GM21737 (cell line): ENCODE measurements around the gene TEX30.
"Not testable (repeated sequence)": the region's sequence is repeated elsewhere in the genome, so short reads cannot be mapped to it uniquely, and the experiment has no call there.

ENCODE experiments used
- ATAC-seq: cut with Tn5 transposase; IDR thresholded peaks from one replicate; pipeline ENCODE4 v1.9.1; 2021; ENCODE audit warnings: mild to moderate bottlenecking, moderate library complexity; ENCODE audit not compliant: unreplicated experiment

Gene TEX30

DNA sequence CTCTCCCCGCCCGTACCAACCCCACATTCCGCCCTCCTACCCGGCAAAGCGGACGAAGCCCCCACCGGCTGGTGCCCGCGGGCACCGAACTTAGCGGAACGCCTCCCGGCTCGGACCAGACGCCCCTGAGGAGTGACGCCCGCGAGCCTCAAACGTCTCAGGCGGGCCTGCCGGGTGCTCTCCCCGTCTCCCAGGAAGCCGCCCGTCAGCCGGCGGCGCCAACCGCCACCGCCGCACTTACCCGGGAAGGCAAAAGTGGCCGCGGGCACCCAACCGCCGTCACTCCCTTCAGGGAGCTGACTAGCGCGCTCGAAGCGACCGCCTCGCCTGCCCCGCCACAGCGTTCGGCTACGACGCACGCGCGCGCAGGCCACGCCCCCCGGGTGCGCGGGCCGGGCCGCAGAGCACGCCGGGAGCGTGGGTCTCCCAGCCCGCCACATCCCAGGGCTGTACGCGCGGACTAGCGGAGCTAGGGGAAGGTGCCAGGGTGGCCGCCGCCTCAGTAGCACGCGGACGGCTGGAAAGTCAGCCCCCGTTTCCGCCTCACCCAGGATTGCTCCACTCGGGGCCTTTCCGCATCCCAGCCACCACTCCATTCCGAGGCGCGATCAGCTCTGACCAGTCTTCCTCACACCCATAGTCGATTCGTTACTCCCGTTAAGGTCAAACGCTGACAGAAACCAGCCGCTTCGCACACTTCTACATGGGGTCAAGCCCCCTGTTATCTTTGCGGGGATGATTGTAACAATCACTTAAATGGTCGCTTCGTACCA is at the start of gene TEX30:
Gene TEX30, minus strand, starts transcription at position 346 of the 773 bp plus-strand sequence. CDS start 3,760 bp downstream, outside the sequence.
- ATAC-seq: peak; percentile 93

- ATAC-seq: no peak
Observed at GRCh38 chr13:102817907-102818306, 44.3 kb upstream of the TEX30 start.

GRCh38 chr13:102817241-102817640 is 43.7 kb upstream of the TEX30 start:
- no peak for ATAC-seq

DNA sequence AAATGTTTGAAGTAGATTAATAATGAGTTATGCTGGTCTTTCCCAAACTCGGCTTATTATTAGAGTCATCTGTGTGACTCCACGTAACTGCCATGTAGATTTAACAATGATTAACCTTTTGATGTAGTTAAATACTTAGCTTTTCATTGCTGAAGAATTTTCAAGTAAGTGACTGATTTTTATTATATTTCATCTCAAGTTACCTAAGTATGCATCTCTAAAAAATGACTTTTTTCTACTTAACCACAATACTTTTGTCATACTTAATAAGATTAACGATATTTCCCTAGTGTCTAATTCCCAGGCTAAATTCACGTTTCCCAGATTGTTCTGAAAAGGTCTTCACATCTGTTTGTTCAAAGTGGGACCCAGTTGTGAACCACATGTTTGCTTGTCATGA is 43.1 kb upstream of the TEX30 start:
- ATAC-seq: no peak

GRCh38 chr13:102815788-102816187 is 42.2 kb upstream of the TEX30 start:
- ATAC-seq: no peak

DNA sequence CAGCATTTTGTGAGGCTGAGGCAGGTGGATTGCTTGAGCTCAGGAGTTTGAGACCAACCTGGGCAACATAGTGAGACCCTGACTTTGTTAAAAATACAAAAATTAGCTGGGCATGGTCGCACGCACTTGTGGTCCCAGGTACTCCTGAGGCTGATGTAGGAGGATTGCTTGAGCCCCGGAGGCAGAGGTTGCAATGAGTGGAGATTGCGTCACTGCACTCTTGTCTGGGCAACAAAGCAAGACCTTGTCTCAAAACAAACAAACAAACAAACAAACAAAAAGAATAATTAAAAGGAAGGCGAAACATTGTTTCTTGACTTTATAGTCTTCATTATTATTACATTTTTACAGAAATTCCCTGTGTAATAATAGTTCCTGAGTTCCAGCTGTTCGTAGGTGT is 41.2 kb upstream of the TEX30 start:
- ATAC-seq: no peak

DNA sequence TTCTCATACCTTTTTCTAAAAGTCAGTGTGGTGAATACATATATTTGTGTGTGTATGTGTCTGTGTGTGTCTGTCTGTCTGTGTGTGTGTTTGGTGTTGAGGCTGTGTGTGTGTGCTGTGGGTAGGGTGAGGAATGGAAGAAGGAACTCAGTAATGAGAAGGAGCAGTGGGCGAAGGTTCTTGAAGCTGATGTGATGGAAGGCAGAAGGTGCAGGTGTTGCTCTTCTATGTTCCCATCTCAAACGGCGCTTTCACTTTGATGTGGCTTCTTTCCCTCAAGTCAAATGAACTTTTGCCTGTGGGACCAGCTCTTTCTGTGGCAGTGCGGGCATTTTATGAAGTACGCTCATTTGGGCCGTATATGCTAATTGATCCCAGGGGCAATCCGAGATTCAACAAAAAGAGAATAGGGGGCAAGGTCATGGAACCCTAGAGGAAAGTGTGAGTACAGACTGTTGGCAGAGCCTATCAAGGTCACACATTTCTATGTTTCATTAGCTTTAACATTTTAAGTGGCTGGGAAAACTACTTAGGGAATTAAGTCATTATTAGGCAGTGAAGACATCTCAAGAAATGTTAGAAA is 40.5 kb upstream of the TEX30 start:
- ATAC-seq: no peak

DNA sequence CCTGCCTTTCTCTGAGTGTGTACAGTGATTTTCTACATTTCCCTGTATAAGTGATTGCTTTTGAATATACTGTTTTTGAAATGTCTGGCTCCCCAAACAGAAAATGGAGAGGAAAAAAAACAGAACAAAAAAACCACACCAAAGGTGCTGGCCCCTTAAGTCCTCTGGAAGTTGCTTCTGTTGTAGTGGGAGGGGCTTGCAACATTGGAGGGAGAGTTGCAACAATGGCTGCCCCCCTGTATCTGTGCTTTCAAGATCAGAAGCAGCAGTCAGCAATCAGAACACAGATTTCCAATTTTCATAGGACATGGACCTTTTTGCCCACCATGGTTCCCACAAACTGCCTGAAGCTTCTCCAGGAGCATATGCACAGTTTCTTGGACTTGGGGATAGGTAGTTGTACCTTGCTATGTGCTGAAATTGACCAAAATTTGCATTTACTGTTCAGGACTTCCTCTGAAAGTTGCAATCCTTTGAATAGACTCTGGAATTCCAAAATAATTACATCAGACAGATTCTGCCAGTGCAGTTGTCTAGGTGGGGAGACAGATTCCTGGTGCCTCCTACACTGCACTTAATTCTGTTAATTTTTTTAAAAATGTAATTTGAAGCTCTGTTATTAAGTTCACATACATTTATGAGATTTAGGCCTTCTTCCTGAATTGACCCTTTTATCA is 39.2 kb upstream of the TEX30 start:
- no peak for ATAC-seq

DNA sequence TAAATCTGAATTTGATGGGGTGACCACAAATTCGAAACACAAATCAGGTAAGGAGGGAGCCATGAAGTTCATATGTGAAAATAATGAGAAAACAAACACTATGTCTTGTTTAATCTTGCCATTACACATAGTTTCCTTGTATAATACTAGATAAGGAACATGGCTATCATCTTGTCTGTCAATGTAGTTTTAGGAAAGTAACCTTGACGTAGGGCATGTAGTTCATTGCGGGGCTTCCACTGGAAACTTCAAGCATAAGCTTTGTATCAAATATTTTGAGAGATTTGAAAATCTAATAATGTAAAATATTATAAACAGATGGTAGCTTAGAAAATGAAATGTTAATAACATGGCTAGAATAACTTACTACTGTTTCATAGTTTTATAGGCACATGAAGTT is 34.1 kb upstream of the TEX30 start:
- ATAC-seq: no peak

- no peak for ATAC-seq
Observed at GRCh38 chr13:102805680-102806079, 32.1 kb upstream of the TEX30 start.

DNA sequence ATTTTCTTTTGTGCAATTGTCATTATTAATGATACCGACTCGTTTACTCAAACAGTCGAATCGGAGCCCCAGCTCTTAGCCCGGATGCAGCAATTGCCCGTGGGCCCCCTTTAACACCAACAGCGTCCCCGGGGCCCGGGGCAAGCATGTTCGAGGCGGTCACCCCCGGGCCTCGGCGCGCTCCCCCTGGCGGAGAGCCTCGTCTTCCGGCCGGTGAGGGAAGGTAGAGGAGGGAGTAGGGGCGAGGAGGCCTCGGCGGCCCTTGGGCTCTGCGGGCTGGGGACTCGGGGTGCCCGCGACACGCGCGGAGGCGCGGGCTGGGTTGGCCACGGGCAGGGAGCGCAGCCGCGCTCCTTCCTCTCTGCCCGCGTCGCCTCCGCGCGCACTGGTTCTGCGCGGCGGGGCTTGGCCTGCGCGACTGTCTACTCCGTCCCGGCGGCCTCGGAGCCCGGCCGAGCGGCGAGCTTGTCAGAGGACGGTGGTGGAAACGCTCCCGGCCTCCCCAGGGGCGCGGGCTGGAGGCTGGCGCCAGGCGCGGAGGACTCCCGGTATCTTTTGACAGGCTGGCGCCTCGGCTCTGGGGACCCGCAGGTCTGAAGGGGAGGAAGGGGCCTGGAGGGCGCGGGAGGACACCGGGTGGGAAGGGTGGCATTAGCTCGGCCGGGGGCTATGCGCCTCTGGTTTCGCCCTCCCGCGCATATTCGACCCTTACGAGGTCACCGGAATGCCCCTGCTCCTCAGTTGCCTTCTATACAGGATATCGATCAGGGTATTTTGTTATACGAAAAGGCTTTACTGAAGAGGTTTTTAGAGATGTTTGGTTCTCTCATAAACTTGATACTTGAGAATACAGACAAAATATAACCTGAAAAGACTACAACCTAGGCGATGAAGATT is 26.8 kb upstream of the TEX30 start:
- ATAC-seq: peak; percentile 79

- no peak for ATAC-seq
Observed at GRCh38 chr13:102799426-102800144, 26.0 kb upstream of the TEX30 start.

- ATAC-seq: peak; percentile 91
Observed at GRCh38 chr13:102798581-102799425, 25.2 kb upstream of the TEX30 start, which contains the start of the genes BIVM and POGLUT2. Gene BIVM, plus strand, starts transcription at chr13:102799119. Its CDS starts 8,149 bp downstream, at chr13:102807268. Gene POGLUT2, minus strand, starts transcription at chr13:102798976. Its CDS starts 306 bp downstream, at chr13:102798670.

- ATAC-seq: no peak
Observed at GRCh38 chr13:102793611-102794355, 20.2 kb upstream of the TEX30 start.

- no peak for ATAC-seq
Observed at GRCh38 chr13:102792396-102792795, 18.8 kb upstream of the TEX30 start.

DNA sequence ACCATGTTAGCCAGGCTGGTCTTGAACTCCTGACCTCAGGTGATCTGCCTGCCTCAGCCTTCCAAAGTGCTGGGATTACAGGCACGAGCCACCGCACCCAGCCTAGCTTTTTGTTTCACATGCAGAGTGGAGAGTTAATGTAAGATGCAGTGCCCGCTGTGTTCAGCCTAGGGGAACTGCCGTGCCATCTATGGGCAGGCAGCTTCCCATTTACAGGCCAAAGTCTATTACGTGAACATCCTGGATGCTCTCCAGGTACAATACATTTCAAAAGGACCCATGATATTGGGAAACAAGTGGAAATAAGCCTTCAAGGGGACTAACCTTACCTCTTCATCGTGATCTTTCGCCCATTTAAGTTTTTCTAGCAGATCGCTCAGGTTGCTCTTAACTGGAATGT is 15.1 kb upstream of the TEX30 start:
- ATAC-seq: no peak

DNA sequence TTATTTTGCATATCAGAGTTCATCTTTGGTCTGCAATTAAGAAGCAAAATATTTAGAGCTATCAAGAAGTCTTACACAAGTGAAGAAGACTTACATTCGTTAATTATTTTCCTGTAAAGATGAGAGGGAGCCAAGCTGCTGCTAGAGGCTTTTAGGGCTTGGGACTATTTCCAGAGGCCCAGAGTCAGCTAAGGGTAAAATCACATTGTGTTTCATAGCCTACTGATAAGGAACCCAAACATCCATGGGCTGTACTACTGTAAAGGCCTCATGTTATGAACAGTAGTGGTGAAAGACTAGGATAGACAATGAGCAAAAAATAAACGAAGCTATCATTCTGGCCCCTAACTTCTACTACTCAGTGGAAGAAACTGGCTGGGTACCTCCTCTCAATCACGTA is 10.9 kb upstream of the TEX30 start:
- ATAC-seq: no peak

GRCh38 chr13:102781591-102781990 is 8.0 kb upstream of the TEX30 start:
- no peak for ATAC-seq

DNA sequence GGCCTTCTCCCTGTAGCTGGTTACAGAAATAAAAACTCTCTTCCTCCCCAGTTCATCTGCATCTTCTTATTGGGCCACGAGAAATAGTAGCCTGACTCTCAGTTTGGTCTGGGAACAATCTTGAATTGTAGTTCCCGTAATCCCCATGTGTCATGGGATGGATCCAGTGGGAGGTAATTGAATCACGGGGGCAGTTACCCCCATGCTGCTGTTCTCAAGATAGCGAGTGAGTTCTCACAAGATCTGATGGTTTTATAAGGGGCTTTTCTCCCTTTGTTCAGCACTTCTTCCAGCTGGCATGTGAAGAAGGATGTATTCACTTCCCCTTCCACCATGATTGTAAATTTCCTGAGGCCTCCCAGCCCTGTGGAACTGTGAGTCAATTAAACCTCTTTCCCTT is 7.1 kb upstream of the TEX30 start:
- ATAC-seq: not testable (repeated sequence)
